Activated T-helper 1 cell treated with Interleukin-2 at 50 U/mL for 16 hours (primary cell): Measurements from ENCODE around the gene AGBL1.

ENCODE experiments used
- DNase-seq: peaks from one replicate; pipeline ENCODE4 v3.0.0-alpha.2; 2020; ENCODE audit warnings: low read depth

Gene AGBL1

DNA sequence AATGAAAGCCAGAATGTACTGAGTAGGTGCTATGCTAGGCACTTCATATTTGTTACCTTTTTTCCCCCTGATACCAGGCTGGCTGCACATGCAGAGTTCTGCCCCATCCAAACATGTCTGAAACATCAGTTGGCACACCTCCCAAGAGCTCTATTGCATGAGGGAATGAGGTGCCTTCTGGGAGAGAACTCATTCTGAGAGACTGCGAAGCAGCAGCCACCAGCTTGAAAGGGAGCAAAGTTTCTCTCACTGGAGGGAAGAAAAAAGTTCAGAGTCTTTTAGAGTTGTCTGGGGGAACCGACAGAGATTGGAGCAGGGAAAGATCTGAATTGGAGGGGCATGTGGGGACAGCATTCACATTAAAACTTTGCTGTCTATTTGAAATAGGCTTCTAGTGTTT is 84.1 kb downstream of the AGBL1 start:
- no peak for DNase-seq

DNA sequence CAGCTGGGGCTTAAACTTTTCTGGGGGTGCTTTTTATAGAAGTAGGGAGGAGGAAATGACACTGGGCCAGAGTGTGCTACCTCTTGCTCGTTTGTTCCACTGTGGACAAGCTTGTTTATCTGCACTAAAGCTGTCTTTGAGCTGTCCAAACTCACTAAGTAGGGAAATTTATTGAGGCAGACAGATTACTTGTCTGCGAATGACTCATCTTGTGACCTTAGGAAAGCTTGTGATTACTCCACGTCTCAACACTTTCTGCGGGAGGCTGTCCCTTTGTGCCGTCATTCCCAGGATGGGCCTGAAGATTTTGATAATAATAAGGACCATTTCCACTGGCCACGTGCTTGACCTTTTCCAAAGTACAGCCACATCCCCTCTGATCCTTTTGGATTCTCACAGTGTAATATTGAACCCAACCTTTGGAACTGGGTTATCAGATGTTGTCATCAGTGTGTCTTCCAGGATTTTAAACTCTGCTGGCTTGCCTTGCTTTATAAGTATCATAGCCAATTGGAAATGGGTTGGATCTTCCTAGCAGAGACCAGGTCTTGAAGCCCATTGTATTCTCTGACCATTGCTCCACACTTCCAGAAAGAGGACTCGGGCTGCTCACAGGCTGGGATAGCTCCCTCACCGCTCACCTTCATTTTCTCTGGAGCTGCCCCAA is 84.7 kb downstream of the AGBL1 start:
- no peak for DNase-seq

- DNase-seq = no peak
These were observed 85.9 kb downstream of the AGBL1 start for GRCh38 chr15:86165265-86166211.

DNA sequence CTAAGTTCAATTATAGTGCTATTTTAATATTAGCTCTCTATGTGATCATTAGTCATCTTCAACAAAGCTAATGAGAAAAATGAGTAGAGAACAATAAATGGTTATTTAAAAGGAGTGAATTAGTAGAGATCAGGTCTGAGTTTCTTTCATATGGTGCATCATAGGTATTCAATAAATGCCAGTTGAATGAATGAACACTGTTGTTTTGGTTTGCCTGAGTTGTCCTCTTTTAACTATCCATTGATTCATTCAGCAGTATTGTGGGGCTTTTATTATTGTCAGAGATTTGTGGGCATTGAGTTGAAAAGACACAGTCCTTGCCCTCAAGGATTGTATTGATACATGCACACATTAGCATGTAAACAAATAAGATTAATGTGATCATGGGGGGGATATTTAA is 88.2 kb downstream of the AGBL1 start:
- no peak for DNase-seq

DNA sequence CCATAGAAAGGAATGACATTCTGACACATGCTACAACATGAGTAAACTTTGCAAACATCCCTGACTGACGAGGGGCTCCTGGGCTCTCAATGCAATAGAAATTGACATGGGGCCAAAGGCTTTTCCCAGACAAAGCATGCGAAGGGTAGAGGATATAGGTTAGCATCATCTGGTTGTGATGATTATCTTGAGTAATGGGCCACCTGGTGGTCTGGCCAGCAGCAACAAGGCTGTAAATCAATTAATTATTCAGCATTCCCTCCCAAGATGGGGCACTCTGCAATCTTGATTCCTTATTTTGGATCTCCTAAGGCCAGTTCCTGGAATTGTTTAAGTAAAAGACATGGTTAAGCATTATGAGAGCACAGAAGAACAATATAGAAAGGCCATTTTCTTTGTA is 99.2 kb downstream of the AGBL1 start:
- DNase-seq = no peak

- no peak for DNase-seq
These were observed 104.2 kb downstream of the AGBL1 start for GRCh38 chr15:86183596-86184491.

GRCh38 chr15:86193716-86194380 is 114.2 kb downstream of the AGBL1 start:
- DNase-seq = no peak

DNA sequence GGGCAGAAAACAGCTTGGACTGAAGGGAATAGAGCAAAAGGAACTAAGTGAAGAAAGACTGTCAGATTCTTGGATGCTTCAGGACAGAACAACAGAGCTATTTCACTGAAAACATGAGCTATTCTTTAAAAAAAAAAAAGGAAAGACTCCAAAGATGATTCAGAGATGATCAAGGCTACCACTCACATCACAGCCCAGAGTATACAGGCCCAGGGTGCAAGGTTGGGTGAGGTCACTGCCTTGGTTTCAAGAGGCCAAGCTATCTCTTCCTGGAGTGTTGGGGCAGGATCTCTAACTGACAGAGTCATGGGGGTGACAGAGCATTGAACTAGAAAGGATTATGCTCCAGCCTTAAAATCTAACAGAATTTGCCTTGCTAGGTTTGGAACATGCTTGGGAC is 118.1 kb downstream of the AGBL1 start:
- no peak for DNase-seq

DNA sequence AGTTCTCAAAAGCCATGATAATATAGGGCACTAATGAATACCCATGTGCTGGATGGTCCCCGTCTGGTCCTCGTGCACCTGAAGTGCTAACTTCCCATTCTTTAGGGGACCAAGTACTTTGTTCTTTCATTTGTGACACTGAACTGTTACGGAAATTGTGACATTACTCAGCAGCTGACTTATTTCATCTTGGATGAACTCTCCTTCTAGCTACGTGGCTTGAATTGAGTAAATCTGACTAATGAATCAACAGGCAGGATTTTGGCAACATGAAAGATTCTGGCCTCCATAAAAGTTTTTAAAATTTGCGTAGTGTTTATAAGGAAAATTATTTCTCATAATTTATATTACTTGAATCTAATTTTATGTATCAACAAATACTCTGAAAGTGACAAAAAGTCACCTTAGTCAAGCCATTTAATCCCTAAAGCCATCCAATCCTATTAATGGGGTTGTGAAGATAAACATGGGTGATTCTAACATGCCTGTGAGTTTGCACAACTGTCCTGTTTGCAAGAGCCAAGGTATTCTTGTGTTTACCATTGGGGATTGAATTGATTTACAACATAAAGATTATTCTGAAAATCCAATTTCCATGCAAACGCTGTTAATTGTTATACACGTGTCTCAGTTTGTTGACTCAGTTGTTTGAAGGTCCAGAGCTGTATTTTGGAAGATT is 119.9 kb downstream of the AGBL1 start:
- no peak for DNase-seq

GRCh38 chr15:86201313-86202008 is 121.8 kb downstream of the AGBL1 start:
- DNase-seq = no peak

- DNase-seq = no peak
These were observed 123.8 kb downstream of the AGBL1 start for GRCh38 chr15:86203462-86203861.

- DNase-seq = no peak
These were observed 125.4 kb downstream of the AGBL1 start for GRCh38 chr15:86205096-86205495.

GRCh38 chr15:86213420-86213819 is 133.7 kb downstream of the AGBL1 start:
- no peak for DNase-seq

- no peak for DNase-seq
These were observed 134.2 kb downstream of the AGBL1 start for GRCh38 chr15:86213888-86214287.

DNA sequence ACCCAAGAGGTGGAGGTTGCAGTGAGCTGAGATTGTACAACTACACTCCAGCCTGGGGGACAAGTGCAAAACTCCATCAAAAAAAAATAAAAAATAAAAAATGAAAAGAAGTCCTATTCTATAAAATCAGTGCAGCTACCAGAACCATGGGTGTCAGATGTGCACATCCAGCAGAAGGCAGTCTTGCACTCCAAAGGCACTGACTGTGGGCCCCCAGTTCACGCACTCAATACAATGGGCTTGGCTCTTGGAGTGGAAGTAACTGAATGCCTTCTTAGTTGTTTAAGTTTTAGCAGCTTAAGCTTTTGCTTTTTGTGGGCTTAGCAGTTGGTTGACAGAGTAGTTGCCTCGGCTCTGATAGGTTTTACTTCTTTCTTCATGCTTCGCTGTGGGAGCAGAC is 141.4 kb downstream of the AGBL1 start:
- no peak for DNase-seq

- DNase-seq = no peak
These were observed 149.6 kb downstream of the AGBL1 start for GRCh38 chr15:86229306-86229705.

GRCh38 chr15:86229936-86230335 is 150.3 kb downstream of the AGBL1 start:
- DNase-seq = no peak

DNA sequence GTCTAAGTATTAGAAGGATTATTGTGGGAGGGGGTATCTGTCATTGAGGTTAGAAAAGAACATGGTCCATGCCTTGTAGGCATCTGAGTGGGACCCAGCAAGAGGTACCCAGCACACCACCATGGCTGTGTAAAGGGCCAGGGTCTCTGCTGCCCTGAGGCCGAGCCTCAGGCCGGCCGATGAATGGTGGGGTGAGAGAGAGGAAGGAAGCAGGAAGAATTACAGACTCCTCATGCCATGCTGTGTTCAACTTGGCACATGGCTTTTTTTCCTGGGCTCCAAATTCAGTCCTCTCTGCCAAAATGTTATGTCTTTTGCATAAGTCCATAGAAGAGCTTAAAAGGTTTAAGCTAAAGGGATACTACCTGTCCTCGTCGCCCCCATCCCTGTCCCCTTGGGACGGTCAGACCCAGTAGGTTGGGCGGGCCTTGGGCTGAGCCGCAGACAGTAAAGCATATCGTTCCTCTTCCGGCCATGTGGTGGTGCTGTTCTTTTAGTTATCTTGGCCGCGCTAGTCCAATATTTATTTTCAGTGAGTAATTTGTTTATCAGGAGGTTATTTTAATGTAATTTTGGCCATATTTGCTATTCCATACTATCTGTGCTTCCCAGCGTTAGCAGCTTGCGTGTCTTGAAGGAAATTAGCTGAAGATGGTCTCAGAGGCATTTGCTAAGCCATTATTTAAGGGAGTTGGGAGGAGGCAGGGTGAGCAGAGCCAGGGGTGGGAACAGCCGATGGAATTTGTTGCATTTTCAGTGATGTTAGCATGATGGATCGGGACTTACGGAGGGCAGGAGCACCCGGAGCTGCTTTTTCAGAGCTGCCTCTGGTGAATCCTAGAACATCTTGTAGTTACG is 152.4 kb downstream of the AGBL1 start:
- DNase-seq = no peak

GRCh38 chr15:86235667-86236066 is 156.0 kb downstream of the AGBL1 start:
- no peak for DNase-seq
